GM23248 (cell line): Measurements from ENCODE around the gene EIF3B.

Experiments used
- EZH2 ChIP-seq: fragments of 200-600 bp; sonication (generic); IDR thresholded peaks from 2 replicates; pipeline ENCODE4 v1.6.1; 2018; ENCODE audit warnings: antibody characterized with exemption, mild to moderate bottlenecking; ENCODE audit not compliant: insufficient read depth, poor library complexity, severe bottlenecking
- EZH2phosphoT487 ChIP-seq: fragments of 200-600 bp; sonication (generic); IDR thresholded peaks from 2 replicates; pipeline ENCODE4 v1.6.1; 2018; ENCODE audit warnings: antibody characterized with exemption, moderate library complexity, mild to moderate bottlenecking, low read depth; ENCODE audit not compliant: insufficient read depth

DNA sequence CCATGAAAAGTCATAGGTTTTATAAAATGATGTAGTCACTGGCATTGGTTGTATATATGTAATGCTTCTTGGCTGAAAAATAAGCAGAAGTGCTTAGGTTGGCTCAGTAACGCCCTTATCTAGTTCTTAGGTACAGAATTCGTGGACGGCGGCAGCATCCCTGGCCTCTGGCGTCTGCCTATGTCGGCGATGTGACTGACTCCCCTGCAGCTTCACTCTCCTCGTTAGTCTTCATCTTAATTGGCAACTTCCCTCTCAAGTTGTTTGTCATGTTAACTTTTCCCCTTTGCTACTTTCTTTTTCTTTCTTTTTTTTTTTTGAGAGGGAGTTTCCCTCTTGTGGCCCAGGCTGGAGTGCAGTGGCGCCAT lies 67.3 kb downstream of the EIF3B start:
- TF ChIP-seq EZH2 (no peak), EZH2phosphoT487 (no peak)
